Small intestine (tissue), 7 donors: Measurements from ENCODE around the gene CAPN10. TPM values are rescaled to one million over a fixed set of nuclear protein-coding genes. Genes with fewer than 3 reads are reported as not detected.

Experiments
- DNase-seq, 2 donors: peaks; one replicate each; pipeline versions ENCODE4 v3.0.0 to v3.0.0-alpha.2; 2013
- FAIRE-seq: peaks from 2 replicates; lab custom pipeline; 2012; peaks lifted over from hg19 to GRCh38; lab: Jason Lieb, UNC
- H3K27ac ChIP-seq, 3 donors: one replicate each; pipeline ENCODE4 v1.5.1; 2013; ENCODE audit warnings: low read length in 2 of 3, mild to moderate bottlenecking in 2 of 3, control low read depth in 1 of 3, inconsistent platforms in 1 of 3, low read depth in 1 of 3, moderate library complexity in 1 of 3
- H3K27me3 ChIP-seq, 3 donors: one replicate each; pipeline ENCODE4 v1.6.1; 2013; ENCODE audit warnings: low read length in 3 of 3, inconsistent platforms in 1 of 3; ENCODE audit not compliant: control insufficient read depth in 3 of 3, insufficient read depth in 3 of 3
- H3K36me3 ChIP-seq, 3 donors: one replicate each; pipeline ENCODE4 v1.6.1; 2013; ENCODE audit warnings: low read length in 3 of 3, inconsistent platforms in 1 of 3, low read depth in 1 of 3, mild to moderate bottlenecking in 1 of 3, moderate library complexity in 1 of 3; ENCODE audit not compliant: control insufficient read depth in 3 of 3, insufficient read depth in 2 of 3
- H3K4me1 ChIP-seq, 3 donors: one replicate each; pipeline ENCODE4 v1.6.1; 2013; ENCODE audit warnings: low read length in 2 of 3, inconsistent platforms in 1 of 3, low read depth in 1 of 3, mild to moderate bottlenecking in 1 of 3, moderate library complexity in 1 of 3; ENCODE audit not compliant: control insufficient read depth in 3 of 3, insufficient read depth in 2 of 3
- H3K4me3 ChIP-seq, 3 donors: one replicate each; pipeline ENCODE4 v1.5.1; 2013; ENCODE audit warnings: low read length in 3 of 3, control low read depth in 1 of 3, inconsistent platforms in 1 of 3, low read depth in 1 of 3, mild to moderate bottlenecking in 1 of 3, moderate library complexity in 1 of 3
- H3K9me3 ChIP-seq, 2 donors: one replicate each; pipeline ENCODE4 v1.6.1; 2013; ENCODE audit warnings: low read depth in 1 of 2, low read length in 1 of 2; ENCODE audit not compliant: control insufficient read depth in 2 of 2, insufficient read depth in 1 of 2
- WGBS, 3 donors: extraction: QIAGEN DNeasy Blood & Tissue Kit; methylation state at CpG; one replicate each; pipeline ENCODE4 v1.1.7; 2013; 5-methylcytosine and 5-hydroxymethylcytosine counted together
- polyA plus RNA-seq, 4 donors: library from polyadenylated mRNA; stranded (reverse) in 3 of 4; unstranded in 1 of 4; fragments of 200-250 nt in 3 of 4; fragments of 120-200 nt in 1 of 4; gene quantifications; one replicate each; pipeline versions ENCODE4 v1.2.1 to v1.2.3, GENCODE V29; 2013
- donor health status: healthy with polysubstance abuse.
- donor health status: control.
- donor health status: control.
- donor health status: Bipolar disorder and iron deficiency.
- donor health status: healthy.

CAPN10 gene
- polyA plus RNA-seq, 4 donors = 19.7 to 33.8 (median 32.1) TPM

- H3K36me3 ChIP-seq = peaks cover 1 to 42% (median 3%) of the 10 kb centered on the region in 3 donors
- no peaks in the 10 kb centered on the region for H3K27me3 ChIP-seq
- no peak overlapping the region for H3K27ac ChIP-seq
- DNase-seq = no peak
- 93 to 94% (median 94%) methylated on average over 17 of the region's 17 CpGs for WGBS, 3 donors
- peaks cover 0 to 7% of the 10 kb centered on the region in 2 donors for H3K9me3 ChIP-seq
- H3K4me3 ChIP-seq = no peak overlapping the region
- no peak for FAIRE-seq
- H3K4me1 ChIP-seq = peaks cover 4 to 28% (median 8%) of the 10 kb centered on the region in 3 donors
Measured at GRCh38 chr2:240554767-240555493, 31.6 kb upstream of the CAPN10 start.

- Histone ChIP-seq H3K36me3 (peaks cover 1 to 42% (median 3%) of the 10 kb centered on the region in 3 donors), H3K27me3 (no peaks in the 10 kb centered on the region), H3K9me3 (peaks cover 0 to 7% of the 10 kb centered on the region in 2 donors), H3K27ac (no peak overlapping the region), H3K4me3 (no peak overlapping the region), H3K4me1 (peaks cover 4 to 28% (median 8%) of the 10 kb centered on the region in 3 donors)
- FAIRE-seq = no peak
- DNase-seq = no peak
- WGBS, 3 donors = 92 to 95% (median 95%) methylated on average over 16 of the region's 16 CpGs
Measured at GRCh38 chr2:240555541-240556250, 30.8 kb upstream of the CAPN10 start.

- Histone ChIP-seq H3K27ac (no peak overlapping the region), H3K4me1 (peaks cover 4 to 33% (median 8%) of the 10 kb centered on the region in 3 donors), H3K9me3 (peaks cover 0 to under 1% of the 10 kb centered on the region in 2 donors), H3K36me3 (peaks cover 0 to 37% (median 1%) of the 10 kb centered on the region in 3 donors), H3K27me3 (no peaks in the 10 kb centered on the region), H3K4me3 (peak overlapping the region in 1 of 3 donors; percentile 35)
- FAIRE-seq (no peak), DNase-seq (peak; percentile 48 to 60)
- 56 to 63% (median 60%) methylated on average over 9 of the region's 9 CpGs for whole genome bisulfite sequencing, 3 donors
Measured at GRCh38 chr2:240556553-240557100, 29.9 kb upstream of the CAPN10 start.

GRCh38 chr2:240557101-240557751 lies 29.3 kb upstream of the CAPN10 start:
- FAIRE-seq (no peak), DNase-seq (peak in 1 of 2 donors; percentile 30)
- WGBS, 3 donors = 32 to 42% (median 35%) methylated on average over 46 to 51 of the region's 51 CpGs
- H3K9me3 ChIP-seq = no peaks in the 10 kb centered on the region
- peaks cover 6 to 37% (median 8%) of the 10 kb centered on the region in 3 donors for H3K4me1 ChIP-seq
- H3K27ac ChIP-seq = no peak overlapping the region
- no peaks in the 10 kb centered on the region for H3K27me3 ChIP-seq
- H3K4me3 ChIP-seq = peak overlapping the region in 2 of 3 donors; percentile 35 to 56
- peaks cover 0 to 37% (median 0%) of the 10 kb centered on the region in 3 donors for H3K36me3 ChIP-seq

- DNase-seq = peak; percentile 69 to 88
- no peaks in the 10 kb centered on the region for H3K9me3 ChIP-seq
- no peaks in the 10 kb centered on the region for H3K27me3 ChIP-seq
- peak within 1 kb of the TSS in 2 of 3 donors; percentile 35 to 56 for H3K4me3 ChIP-seq
- peaks cover 6 to 40% (median 8%) of the 10 kb centered on the region in 3 donors for H3K4me1 ChIP-seq
- peaks cover 0 to 36% (median 0%) of the 10 kb centered on the region in 3 donors for H3K36me3 ChIP-seq
- H3K27ac ChIP-seq = no peak within 1 kb of the TSS
- 5 to 6% (median 6%) methylated on average over 34 to 47 of the region's 47 CpGs for WGBS, 3 donors
- no peak for FAIRE-seq
Measured at GRCh38 chr2:240557808-240558207, 28.7 kb upstream of the CAPN10 start, which contains the start of gene ANKMY1. ANKMY1 (minus strand) TSS chr2:240557988; CDS start chr2:240557335, 653 bp downstream.

GRCh38 chr2:240558236-240558761 lies 28.2 kb upstream of the CAPN10 start:
- WGBS, 3 donors = 80 to 84% (median 83%) methylated on average over 18 of the region's 18 CpGs
- H3K4me1 ChIP-seq = peaks cover 6 to 40% (median 8%) of the 10 kb centered on the region in 3 donors
- H3K36me3 ChIP-seq = peaks cover 0 to 36% (median 0%) of the 10 kb centered on the region in 3 donors
- DNase-seq (no peak), FAIRE-seq (no peak)
- H3K27me3 ChIP-seq = no peaks in the 10 kb centered on the region
- H3K9me3 ChIP-seq = no peaks in the 10 kb centered on the region
- no peak overlapping the region for H3K27ac ChIP-seq
- H3K4me3 ChIP-seq = peak overlapping the region in 1 of 3 donors; percentile 56

GRCh38 chr2:240559286-240559685 lies 27.2 kb upstream of the CAPN10 start:
- Histone ChIP-seq H3K9me3 (no peaks in the 10 kb centered on the region), H3K27ac (no peak overlapping the region), H3K4me1 (peaks cover 6 to 46% (median 11%) of the 10 kb centered on the region in 3 donors), H3K27me3 (no peaks in the 10 kb centered on the region), H3K36me3 (peaks cover 0 to 35% (median 0%) of the 10 kb centered on the region in 3 donors), H3K4me3 (no peak overlapping the region)
- FAIRE-seq (no peak), DNase-seq (no peak)
- 77 to 87% (median 82%) methylated on average over 3 of the region's 3 CpGs for WGBS, 3 donors
